Neural cell (in vitro differentiated cells): ENCODE results near the gene ANKRD6. TPM values are rescaled to one million over a fixed set of nuclear protein-coding genes. Genes with fewer than 3 reads are reported as not detected.

Experiments used
- H2AFZ ChIP-seq: fragments of 200-600, 300-800 bp; sonication (generic), shearing (Covaris generic); 2 replicates; pipeline ENCODE4 v1.6.0; 2014; ENCODE audit warnings: low read depth, mild to moderate bottlenecking, antibody characterized with exemption, low read length, moderate library complexity
- H3F3A ChIP-seq: fragments of 200-600 bp; shearing (Covaris generic); 2 replicates; pipeline ENCODE4 v1.6.1; 2016; ENCODE audit warnings: mild to moderate bottlenecking, moderate library complexity, mixed read lengths, antibody characterized with exemption, low read length; ENCODE audit not compliant: insufficient read depth, poor library complexity, severe bottlenecking
- H3K27ac ChIP-seq: fragments of 200-600, 300-800 bp; sonication (generic), shearing (Covaris generic); 2 replicates; pipeline ENCODE4 v1.5.1; 2014; ENCODE audit warnings: mild to moderate bottlenecking, low read length, moderate library complexity
- H3K27me3 ChIP-seq: fragments of 300-800, 200-600 bp; sonication (generic), shearing (Covaris generic); 2 replicates; pipeline ENCODE4 v1.6.0; 2014; ENCODE audit warnings: mild to moderate bottlenecking, low read depth, low read length, moderate library complexity; ENCODE audit not compliant: insufficient read depth
- H3K36me3 ChIP-seq: fragments of 300-800, 200-600 bp; sonication (generic), shearing (Covaris generic); 2 replicates; pipeline ENCODE4 v1.5.1; 2014; ENCODE audit warnings: mild to moderate bottlenecking, antibody characterized with exemption, low read length, moderate library complexity; ENCODE audit not compliant: insufficient read depth
- H3K4me2 ChIP-seq: fragments of 300-800, 200-600 bp; sonication (generic), shearing (Covaris generic); 2 replicates; pipeline ENCODE4 v1.6.0; 2014; ENCODE audit warnings: mild to moderate bottlenecking, low read length
- H3K4me3 ChIP-seq: fragments of 300-800, 200-600 bp; sonication (generic), shearing (Covaris generic); 2 replicates; pipeline ENCODE4 v1.5.1; 2014; ENCODE audit warnings: mild to moderate bottlenecking, low read length, moderate library complexity
- H3K79me2 ChIP-seq: fragments of 200-600 bp; shearing (Covaris generic); replicated peaks from 2 replicates; pipeline ENCODE4 v1.6.0; 2014; ENCODE audit warnings: mild to moderate bottlenecking, low read length, moderate library complexity; ENCODE audit not compliant: insufficient read depth
- H3K9ac ChIP-seq: fragments of 300-800, 200-600 bp; sonication (generic), shearing (Covaris generic); 2 replicates; pipeline ENCODE4 v1.6.1; 2016; ENCODE audit warnings: mild to moderate bottlenecking, low read length, mixed read lengths
- H3K9me2 ChIP-seq: fragments of 200-600 bp; shearing (Covaris generic); 2 replicates; pipeline ENCODE4 v1.6.1; 2016; ENCODE audit warnings: mild to moderate bottlenecking, low read length, mixed read lengths; ENCODE audit not compliant: insufficient read depth
- H3K9me3 ChIP-seq: fragments of 200-600, 300-800 bp; sonication (generic), shearing (Covaris generic); 2 replicates; pipeline ENCODE4 v1.6.1; 2016; ENCODE audit warnings: mild to moderate bottlenecking, mixed run types, low read length, moderate library complexity, mixed read lengths
- H4K20me1 ChIP-seq: fragments of 200-600 bp; shearing (Covaris generic); 2 replicates; pipeline ENCODE4 v1.6.1; 2016; ENCODE audit warnings: mild to moderate bottlenecking, mixed run types; ENCODE audit not compliant: insufficient read depth
- CTCF ChIP-seq: fragments of 450-650 bp; IDR thresholded peaks from 2 replicates; pipeline ENCODE4 v1.5.1; 2014; ENCODE audit warnings: antibody characterized with exemption, mild to moderate bottlenecking, moderate library complexity; ENCODE audit not compliant: poor library complexity, severe bottlenecking
- EP300 ChIP-seq: fragments of 450-650 bp; conservative IDR thresholded peaks from 2 replicates; pipeline ENCODE4 v1.6.1; 2014; ENCODE audit warnings: antibody characterized with exemption, mild to moderate bottlenecking, moderate library complexity; ENCODE audit not compliant: poor library complexity, severe bottlenecking
- EZH2 ChIP-seq: fragments of 200-600, 300-800 bp; shearing (Covaris generic), sonication (generic); IDR thresholded peaks from 2 replicates; pipeline ENCODE4 v1.6.1; 2014; ENCODE audit warnings: antibody characterized with exemption, low read length, borderline replicate concordance, mild to moderate bottlenecking; ENCODE audit not compliant: insufficient read depth, poor library complexity, severe bottlenecking
- MXI1 ChIP-seq: fragments of 450-650 bp; conservative IDR thresholded peaks from 2 replicates; pipeline ENCODE4 v1.6.1; 2014; ENCODE audit warnings: antibody characterized with exemption, mild to moderate bottlenecking; ENCODE audit not compliant: poor library complexity, severe bottlenecking
- POLR2AphosphoS5 ChIP-seq: IDR thresholded peaks from 2 replicates; pipeline ENCODE4 v1.6.1; 2012
- RAD21 ChIP-seq: fragments of 450-650 bp; conservative IDR thresholded peaks from 2 replicates; pipeline ENCODE4 v1.6.1; 2014; ENCODE audit warnings: antibody characterized with exemption, mild to moderate bottlenecking, moderate library complexity
- REST ChIP-seq: IDR thresholded peaks from 2 replicates; pipeline ENCODE4 v1.6.1; 2012; ENCODE audit warnings: borderline replicate concordance
- SMC3 ChIP-seq: fragments of 450-650 bp; conservative IDR thresholded peaks from 2 replicates; pipeline ENCODE4 v1.6.1; 2014; ENCODE audit warnings: antibody characterized with exemption, mild to moderate bottlenecking, moderate library complexity; ENCODE audit not compliant: poor library complexity
- TAF1 ChIP-seq: IDR thresholded peaks from 2 replicates; pipeline ENCODE4 v1.6.1; 2012; ENCODE audit warnings: low read depth
- polyA plus RNA-seq: library from polyadenylated mRNA; depleted of rRNA; stranded (reverse); fragments of >200 nt; gene quantifications from 2 replicates; pipeline ENCODE4 v1.2.3, GENCODE V29; 2014

ANKRD6 gene
- polyA plus RNA-seq, 1 donor from 2014 or later, result 43.5 TPM

- Histone ChIP-seq H3K4me2 (no peak overlapping the region), H3K4me3 (no peak overlapping the region), H3K9me2 (no peaks in the 10 kb centered on the region), H3K27ac (no peak overlapping the region), H3K36me3 (no peaks in the 10 kb centered on the region), H2AFZ (no peak overlapping the region), H3F3A (no peaks in the 10 kb centered on the region), H3K27me3 (no peaks in the 10 kb centered on the region), H3K9me3 (no peaks in the 10 kb centered on the region), H3K79me2 (no peaks in the 10 kb centered on the region), H3K9ac (no peak overlapping the region), H4K20me1 (no peaks in the 10 kb centered on the region)
- TF ChIP-seq MXI1, result no peak
- TF ChIP-seq CTCF, result no peak
- no peak for TF ChIP-seq SMC3
- TF ChIP-seq EZH2, result no peak
- no peak for TF ChIP-seq POLR2AphosphoS5
- TF ChIP-seq RAD21, result peak; percentile 7
- TF ChIP-seq EP300, result no peak
- TF ChIP-seq TAF1, result no peak
- TF ChIP-seq REST, result peak; percentile 96
Observed at GRCh38 chr6:89589297-89590025, 156.5 kb downstream of the ANKRD6 start.

- H3K79me2 ChIP-seq, result no peaks in the 10 kb centered on the region
- H3K36me3 ChIP-seq, result no peaks in the 10 kb centered on the region
- no peaks in the 10 kb centered on the region for H3F3A ChIP-seq
- H3K27ac ChIP-seq, result no peak overlapping the region
- TF ChIP-seq SMC3 (no peak), TAF1 (no peak), EZH2 (no peak), REST (no peak), RAD21 (no peak), MXI1 (no peak), CTCF (no peak), POLR2AphosphoS5 (no peak), EP300 (no peak)
- H2AFZ ChIP-seq, result no peak overlapping the region
- H3K9me3 ChIP-seq, result no peaks in the 10 kb centered on the region
- no peak overlapping the region for H3K9ac ChIP-seq
- no peaks in the 10 kb centered on the region for H4K20me1 ChIP-seq
- no peak overlapping the region for H3K4me2 ChIP-seq
- H3K4me3 ChIP-seq, result no peak overlapping the region
- H3K9me2 ChIP-seq, result no peaks in the 10 kb centered on the region
- no peaks in the 10 kb centered on the region for H3K27me3 ChIP-seq
Observed at GRCh38 chr6:89590133-89590532, 157.2 kb downstream of the ANKRD6 start.
